CD4-positive, alpha-beta T cell treated with Interleukin-4 for 1 hour (primary cell): ENCODE measurements around the gene DPF3.

Source experiments
- DNase-seq, 2 donors: peaks; one replicate each; pipeline ENCODE4 v3.0.0-alpha.2; 2020 to 2022

Gene DPF3

DNA sequence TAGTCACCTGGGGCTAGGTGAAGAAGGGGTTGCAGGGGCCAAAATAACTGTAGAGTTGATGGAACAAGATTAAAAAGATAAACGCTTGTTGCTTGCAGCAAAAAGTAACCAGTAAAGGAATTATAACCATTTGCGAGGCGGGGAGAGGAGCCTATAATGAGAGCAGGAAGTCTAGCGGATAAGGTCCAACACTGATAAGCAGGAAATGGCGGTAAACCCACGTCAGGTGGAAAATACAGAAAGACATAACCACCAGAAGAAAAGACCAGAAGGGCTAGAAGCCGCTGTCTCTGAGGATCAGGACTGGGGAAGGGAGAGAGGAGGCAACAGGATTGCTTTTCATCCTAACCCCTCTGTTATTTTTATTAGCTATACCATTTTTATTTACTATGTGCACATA lies 303.3 kb downstream of the DPF3 start:
- DNase-seq, result peak; percentile 26 to 46

DNA sequence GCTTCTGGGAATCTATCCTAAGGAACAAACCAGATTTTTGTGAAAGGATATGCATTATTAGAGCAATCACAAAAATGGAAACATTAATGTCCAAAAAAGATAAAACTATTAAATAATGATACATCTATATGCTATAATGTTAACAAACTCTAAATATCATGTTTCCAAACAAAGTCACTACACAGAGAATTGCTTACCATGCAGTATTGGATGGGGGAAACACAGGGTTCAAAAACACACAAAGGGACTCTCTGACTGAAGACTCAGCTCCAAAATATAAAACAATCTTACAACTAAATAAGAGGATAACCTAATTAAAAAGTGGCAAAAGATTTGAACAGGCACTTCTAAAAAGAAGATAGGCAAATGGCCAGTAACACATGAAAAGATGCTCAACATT lies 304.2 kb downstream of the DPF3 start:
- DNase-seq, result no peak

DNA sequence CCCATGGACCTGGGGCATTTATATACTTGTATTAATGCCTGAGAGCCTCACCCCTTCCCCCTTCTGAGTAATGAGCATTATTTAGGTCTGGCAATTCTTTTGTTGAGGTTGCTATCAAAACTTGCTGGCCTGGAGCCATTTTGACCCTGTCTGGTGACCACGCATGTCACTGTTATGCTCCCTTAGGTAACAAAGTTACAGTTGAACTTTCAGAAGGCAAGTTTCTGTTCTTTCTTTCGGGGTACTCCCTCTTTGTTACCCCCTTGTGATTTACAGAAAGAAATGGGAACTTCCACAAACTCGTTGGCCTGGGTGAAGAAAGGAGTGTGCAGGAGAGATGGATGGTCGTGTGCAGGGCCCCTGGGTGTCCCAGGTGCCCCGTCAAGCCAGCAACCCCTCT lies 305.4 kb downstream of the DPF3 start:
- no peak for DNase-seq

DNA sequence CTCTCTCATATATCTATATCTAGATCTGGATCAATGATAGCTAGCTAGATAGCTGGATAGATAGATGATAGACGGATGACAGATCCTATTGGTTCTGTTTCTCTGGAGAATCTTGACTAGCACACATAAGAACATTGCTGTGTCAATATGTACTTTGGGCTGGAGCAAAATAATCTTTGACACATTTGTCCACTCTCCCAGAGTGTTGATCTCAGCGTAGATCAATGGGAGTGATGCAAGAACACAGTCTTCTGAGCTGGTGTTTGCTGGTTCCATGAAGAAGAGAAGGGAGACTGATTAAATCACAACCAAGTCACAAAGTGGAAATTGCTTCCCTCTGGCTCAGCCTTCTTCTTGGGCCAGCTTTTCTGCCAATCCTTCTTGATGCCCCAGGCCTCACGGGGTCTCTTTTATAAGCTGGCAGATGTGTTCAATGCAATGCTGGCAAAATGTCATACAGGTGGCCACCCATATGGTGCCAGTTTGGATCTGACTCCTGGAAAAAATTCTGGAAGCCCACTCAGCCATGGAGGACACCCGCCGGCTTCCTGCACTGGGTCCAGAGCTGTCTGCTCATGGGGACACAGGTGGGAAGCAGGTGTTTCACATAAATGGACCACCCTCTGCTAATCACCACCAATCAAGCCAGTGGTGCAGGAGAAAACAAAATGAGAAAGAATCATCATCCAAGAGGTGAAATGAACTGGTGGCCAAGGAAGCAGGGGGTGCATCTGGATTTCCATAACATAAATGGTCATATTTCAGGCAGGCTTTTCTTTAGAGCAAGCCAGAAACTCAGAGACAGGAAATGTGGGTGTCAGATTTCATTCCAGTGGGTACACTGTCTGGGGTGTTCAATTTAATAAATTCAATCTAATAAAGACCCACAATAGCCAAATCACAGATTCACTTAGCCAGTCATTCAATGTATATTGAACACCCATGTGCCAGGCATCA lies 310.3 kb downstream of the DPF3 start:
- DNase-seq, result no peak

DNA sequence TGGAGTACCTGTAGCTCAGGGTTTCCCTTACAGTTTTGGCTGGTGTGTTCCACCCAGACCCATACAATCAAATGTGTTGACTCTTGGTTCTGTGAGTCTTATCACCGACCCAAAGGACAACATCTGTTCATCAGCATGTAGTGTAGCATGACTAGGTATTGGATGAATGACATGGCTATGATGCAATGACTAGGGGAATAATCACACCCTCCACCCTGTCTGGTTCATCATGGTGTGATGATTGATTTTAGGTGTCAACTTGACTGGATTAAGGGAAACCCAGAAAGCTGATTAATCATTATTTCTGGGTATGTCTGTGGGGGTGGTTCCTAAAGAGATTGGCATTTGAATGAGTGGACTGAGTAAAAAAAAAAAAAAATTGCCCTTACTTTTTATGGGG lies 311.3 kb downstream of the DPF3 start:
- DNase-seq, result no peak

DNA sequence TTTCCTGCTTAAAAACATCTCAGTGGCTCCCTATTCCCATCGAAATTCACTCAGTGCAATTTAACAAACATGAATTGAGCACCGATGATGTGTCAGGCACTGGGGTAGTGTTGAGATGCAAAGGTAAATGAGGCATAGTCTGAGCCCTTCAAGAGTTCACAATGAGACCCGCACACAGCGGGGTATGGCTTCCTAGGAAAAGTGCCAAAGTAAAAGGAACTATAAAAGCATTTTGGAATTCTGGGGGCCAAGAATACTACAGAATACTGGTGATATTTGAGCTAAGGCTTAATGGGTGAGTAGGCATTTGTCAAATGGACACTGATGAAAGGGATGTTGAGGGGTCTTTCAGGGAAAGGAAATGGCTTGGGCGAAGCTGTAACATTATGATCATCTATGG lies 315.4 kb downstream of the DPF3 start:
- no peak for DNase-seq

DNA sequence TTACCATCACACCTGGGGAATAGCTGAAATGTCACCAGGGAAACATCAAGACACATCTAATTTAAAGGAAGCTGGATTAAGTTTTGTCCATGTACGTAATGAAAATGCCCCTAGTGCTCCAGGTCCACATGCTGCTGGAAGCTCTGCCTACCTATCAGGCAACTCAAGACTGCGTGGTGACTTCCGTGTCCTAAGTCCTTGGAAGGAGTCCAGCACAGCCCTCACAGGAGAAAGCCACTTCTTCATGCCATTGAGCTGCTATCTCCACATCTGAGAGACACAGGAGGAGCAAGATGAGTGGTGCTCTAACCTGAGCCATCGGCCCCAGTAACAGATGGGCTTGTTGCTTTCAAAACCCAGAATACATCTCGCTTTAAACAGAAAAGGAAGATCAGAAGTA lies 316.4 kb downstream of the DPF3 start:
- no peak for DNase-seq

DNA sequence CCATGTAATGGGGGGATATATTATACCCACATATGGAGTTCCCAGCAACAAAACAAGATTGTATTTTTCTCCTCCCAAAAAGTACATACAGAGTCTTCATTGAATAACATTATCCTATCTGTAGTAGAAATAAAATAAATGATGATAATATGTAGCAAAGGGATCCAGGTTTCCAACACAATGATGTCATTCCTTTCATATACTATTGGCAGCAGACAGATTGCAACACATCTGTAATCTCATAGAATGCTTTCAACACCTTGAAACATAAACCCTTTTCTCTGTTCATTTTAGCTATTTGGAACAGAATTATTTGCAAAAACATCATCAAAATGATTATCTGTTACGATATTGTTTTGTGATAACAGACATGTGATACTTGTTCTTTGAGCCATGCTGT lies 317.6 kb downstream of the DPF3 start:
- no peak for DNase-seq

DNA sequence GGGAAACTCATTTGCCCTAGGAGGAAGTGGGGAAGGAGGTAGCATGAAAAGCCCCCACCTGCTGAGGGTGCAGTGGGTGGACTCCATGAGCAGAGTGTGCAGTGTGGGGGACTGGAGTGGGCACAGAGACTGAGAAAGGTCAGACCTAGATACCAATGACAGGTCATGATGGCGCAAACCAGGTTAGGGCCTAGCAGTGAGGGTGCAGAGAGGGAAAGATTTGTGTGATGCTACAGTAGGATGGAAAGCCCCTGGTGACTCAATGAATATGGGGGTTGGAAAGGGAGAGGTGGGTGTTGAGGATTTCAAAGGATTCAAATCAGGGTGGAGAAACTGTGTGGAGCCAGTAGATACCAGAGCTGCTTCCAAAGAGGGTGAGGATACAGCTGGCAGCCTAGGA lies 319.2 kb downstream of the DPF3 start:
- DNase-seq, result no peak

DNA sequence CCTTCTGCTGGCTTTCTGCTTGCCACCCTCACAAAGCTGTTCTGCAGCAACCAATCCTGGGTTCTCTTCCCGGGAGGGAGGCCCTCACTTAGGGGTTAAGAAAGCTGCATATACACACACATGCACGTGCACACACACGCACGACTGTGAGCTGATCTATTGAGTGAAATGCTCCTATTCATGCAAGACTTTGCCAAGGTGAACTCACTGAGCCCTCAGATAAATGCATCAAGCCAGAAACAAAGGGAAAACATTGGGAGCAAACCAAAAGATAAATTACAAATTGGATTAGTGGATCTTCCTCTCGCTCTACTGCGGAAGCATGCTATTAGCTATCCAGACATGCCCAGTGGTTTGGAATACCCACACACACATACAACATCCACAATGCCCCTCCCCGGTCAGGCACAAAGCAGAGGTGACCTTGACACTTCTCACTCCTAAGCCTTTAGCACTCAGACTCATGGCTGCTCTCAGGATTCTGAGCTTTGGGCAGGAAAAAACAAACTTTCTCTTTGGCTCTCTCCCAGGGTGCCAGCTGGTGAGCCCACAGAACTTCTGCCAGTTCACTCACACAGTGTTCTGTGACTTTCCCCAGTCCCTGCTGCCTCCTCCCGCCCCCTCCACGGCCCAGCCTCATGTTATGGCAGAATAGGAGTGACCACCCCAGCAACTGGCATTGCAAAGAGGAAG lies 320.0 kb downstream of the DPF3 start:
- DNase-seq, result no peak
